AG08396 (cell line): Measurements from ENCODE around the gene DOK5.
A peak's percentile ranks its signal among the peaks of the same experiment; 100 is the strongest.

Source experiments
- DNase-seq: peaks from one replicate; pipeline ENCODE4 v3.0.0; 2012; ENCODE audit warnings: low spot score, mixed read lengths

Gene DOK5

DNA sequence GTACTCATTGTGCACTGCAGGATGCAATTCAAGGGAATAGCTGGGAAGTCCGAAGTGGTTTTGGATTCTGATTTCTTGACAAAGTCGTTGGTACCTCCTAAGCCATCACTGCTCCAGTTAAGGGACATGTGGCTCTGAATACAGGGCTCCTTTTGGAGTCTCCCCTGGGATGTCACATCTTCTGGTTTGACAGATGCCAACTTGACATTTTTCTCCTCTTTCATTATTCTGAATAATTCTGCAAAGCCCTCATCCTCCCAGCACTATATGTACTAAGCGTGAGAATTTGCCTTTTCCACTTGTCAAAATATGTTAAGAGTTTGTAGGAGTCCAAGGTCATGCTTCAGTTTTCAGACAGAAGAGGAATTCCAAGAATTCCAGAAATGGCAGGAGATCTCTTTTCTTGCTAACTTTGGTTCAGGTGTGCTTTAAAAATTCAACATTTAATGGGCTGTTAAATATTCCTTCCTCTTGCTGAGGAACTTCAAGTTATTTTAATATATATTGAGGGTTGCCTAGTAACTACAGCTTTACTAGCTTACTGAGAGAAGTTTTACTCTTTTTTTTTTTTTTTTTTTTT is 38.7 kb downstream of the DOK5 start:
- no peak for DNase-seq

DNA sequence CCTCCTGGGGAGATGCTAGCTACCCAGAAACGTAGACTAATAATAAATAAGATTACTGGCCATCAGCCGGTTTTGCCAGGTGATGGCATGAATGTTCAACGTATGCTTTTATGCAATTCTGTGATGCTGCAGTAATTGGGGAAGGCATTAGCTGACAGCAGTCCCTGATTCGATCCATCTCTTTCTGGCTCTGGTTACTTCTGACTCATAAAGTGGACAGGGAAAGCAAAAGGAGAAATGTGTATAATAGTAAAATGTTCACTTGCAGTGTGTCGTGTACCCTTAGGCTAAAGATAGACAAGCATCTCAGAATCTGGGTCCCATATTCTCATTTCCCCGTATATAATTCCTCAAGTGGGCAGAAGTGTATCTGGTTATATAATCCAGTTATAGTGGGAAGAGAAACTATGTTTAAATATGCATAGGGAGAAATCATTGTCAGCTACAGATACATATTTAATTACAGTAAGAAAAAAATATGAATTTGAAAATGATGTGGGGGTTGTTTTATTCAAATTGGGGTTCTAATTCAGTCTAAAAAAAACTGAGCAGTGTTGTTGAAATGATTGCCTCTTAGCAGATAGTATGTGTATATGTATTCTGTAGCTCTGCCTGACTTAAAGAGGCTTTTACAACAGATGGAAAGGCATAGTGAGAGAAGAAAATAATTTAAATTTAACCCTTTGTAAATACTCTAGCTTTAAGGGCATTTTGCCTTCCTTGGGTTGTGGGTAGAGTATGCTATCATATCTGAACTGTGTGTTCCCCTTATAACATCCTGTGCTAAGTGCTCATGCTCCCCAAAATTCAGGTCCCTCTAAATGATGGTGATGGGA is 40.6 kb downstream of the DOK5 start:
- DNase-seq: no peak

GRCh38 chr20:54517241-54517975 is 42.0 kb downstream of the DOK5 start:
- no peak for DNase-seq

DNA sequence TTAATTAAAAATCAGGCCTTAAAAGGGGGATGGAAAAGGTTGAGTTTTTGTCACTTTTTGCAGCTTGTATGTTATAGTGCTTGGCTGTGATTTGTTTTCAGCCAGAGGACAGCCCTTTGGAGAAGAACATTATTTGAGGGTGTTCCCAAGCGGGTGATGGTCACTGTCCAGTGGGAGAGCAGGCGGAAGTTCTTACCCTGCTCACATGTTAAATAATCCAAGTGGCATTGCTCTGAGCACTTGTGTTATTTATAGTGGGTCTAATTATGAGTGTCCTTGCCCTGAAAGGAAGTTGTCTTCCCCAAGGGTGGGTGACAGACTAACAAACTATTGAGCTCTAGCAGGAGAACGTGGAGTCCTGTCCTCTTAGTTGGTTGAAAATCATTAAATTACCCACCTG is 49.5 kb downstream of the DOK5 start:
- no peak for DNase-seq

GRCh38 chr20:54525916-54526590 is 50.7 kb downstream of the DOK5 start:
- no peak for DNase-seq

DNA sequence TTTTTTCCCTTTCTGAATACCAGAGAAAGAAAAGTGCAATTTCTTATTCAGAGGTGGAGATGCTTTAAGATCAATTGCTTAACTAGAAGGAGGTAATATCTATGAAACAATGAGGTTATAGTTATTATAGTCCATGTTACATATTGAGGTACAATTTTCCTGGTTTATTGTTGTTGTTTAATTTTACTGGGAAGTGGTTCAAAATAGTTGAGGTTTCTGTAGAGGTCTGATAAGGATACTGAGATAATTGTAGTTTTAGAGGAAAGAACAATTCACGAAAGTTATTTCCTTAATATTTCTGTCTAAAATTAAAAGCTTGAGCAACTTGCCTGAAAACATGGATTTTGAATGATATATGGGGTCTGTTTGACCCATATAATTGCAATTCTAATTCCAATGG is 51.4 kb downstream of the DOK5 start:
- DNase-seq: no peak

GRCh38 chr20:54532573-54532972 is 57.2 kb downstream of the DOK5 start:
- DNase-seq: no peak

DNA sequence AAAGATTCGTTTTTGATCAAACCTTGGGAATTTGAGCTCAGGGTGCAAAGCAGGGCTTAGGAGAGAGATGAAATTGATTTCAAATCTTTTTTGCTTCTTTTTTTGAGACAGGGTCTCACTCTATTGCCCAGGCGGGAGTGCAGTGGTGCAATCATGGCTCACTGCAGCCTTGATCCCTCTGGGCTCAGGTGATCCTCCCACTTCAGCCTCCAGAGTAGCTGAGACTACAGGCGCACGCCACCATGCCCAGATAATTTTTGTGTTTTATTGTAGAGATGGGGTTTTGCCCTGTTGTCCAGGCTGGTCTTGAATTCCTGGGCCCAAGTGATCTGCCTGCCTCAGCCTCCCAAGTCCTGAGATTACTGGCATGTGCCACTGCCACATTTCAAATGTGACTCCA is 58.7 kb downstream of the DOK5 start:
- DNase-seq: no peak

- DNase-seq: no peak
Measured at GRCh38 chr20:54535033-54535432, 59.6 kb downstream of the DOK5 start.

- no peak for DNase-seq
Measured at GRCh38 chr20:54535746-54536145, 60.4 kb downstream of the DOK5 start.

DNA sequence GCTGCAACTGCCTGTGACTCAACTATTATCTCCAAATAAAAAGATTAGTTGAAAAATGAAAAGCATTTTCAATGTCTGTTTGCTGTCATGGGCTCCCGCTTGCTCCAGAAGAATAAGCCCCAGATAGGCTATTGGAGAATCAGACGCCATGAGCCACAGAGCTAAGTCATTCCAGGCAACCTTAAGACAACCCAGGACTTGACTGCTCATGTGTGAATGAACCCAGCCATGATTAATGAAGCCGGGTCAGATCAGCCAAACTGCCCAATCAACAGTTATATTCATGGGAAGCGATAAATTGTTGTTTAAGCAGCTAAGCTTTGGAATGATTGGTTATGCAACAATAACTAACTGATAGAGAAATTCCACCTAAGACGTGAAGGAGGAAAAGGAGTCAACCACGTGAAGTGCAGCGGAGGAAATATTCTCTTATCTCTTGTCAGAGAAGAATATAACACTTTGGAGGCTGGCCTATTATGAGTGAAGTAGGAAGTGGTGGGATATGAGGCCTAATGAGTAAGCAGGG is 64.2 kb downstream of the DOK5 start:
- DNase-seq: no peak

DNA sequence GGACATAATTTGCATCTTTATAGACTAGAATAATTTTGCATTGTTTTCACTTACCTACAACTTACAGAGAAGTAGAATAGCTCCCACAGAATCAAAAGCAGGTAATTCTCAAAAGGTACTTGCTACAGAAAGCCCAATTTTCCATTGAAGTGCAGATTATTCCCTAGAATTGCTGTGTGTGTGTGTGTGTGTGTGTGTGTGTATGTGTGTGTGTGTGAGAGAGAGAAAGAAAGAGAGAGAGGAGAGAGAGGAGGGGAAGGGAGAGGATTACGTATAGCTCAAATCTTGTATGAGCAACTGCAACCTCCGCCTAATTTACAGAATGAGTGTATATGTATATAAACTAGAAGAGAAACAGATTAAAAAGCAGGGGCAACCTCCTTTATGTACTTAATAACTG is 68.0 kb downstream of the DOK5 start:
- no peak for DNase-seq

DNA sequence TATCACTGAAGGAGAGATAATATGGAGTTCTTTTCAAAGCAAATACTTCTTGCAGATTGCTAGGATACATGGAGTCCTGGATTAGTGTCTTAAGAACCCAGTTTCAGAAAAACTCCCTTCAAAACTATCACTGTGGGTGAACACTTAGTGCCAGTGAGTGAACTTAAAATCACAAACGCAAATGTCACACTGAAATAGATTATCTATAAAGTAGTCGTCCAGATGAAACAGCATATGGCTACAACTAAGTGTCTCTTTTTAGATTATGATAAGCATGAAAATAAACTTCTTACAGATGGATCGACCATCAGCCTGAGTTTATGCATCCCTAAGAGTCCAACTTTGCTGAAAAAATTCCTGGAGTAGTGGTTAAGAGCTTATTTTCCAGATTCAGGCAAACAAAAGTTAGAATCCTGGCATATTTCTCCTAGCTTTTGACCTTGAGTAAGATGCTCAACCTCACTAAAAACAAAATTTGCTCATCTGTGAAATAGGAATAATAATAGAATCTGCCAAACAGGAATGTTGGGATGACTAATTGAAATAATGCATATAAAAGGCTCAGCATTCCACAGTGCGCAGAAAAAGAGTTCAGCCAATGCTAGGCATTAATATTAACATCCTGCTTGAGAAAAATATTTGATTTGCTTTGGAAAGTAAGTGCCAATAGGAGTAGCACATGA is 70.4 kb downstream of the DOK5 start:
- no peak for DNase-seq

DNA sequence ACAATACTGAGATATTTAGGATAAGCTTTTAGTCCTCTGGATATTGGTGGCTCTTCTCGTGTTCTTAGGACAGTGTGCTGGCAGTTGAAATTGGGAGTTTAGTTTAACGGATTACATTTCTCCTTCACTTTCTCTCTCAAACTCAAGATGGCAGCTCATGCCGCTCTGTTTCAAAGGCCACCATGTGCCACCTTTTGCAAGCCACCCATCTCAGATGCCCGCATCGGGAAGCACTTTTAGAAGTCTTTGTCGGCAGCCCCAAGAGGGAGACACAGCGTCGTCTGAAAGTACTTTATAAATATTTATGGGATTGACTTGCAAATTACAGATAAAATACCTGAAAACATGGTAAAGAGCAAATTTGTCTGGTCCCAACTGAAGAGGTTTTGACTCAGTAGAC is 73.5 kb downstream of the DOK5 start:
- no peak for DNase-seq

- no peak for DNase-seq
Measured at GRCh38 chr20:54549658-54550326, 74.4 kb downstream of the DOK5 start.

DNA sequence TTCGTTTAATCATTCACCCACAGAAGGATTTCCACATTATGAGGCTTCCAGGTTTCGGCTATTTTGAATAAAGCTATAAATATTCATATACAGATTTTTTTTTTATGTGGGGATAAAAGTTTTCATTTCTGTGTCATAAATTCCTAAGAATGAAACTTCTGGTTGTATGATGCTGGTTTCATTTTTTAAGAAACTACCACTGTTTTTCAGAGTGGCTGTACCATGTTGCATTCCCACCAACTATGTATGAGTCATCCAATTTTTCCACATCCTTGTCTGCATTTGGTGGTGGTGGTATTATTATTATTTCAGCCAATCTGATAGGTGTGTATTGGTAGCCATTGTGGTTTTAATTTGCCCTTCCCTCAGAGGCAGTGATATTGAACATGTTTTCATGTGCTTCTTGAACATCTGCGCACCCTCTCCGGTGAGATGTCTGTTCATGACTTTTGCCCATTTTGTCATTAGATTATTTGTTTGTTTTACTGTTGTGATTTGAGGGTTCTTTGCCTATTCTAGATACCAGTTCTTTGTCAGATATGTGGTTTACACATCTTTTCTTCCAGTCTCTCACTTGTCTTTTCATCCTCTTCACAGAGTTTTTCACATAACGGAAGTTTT is 75.5 kb downstream of the DOK5 start:
- DNase-seq: no peak

DNA sequence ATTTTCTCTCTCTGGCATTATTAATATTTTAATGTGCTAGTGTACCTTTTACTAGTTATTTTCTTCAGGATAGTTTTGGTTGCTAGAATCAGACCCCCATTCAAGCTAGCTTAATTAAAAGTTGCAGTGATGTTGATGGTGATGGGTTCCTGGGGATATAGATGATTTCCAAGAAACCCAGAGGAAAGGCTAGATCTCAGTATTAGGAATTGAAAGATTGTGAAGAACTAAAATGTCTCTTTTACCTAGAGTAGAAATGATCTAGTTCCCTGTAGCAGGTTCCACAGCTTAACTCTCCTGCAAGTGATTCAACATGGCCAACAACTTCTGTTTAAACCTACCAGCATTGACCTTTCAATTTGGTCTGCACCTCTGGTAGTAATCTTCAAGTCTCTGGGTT is 78.6 kb downstream of the DOK5 start:
- DNase-seq: no peak

GRCh38 chr20:54555150-54555549 is 79.8 kb downstream of the DOK5 start:
- no peak for DNase-seq

DNA sequence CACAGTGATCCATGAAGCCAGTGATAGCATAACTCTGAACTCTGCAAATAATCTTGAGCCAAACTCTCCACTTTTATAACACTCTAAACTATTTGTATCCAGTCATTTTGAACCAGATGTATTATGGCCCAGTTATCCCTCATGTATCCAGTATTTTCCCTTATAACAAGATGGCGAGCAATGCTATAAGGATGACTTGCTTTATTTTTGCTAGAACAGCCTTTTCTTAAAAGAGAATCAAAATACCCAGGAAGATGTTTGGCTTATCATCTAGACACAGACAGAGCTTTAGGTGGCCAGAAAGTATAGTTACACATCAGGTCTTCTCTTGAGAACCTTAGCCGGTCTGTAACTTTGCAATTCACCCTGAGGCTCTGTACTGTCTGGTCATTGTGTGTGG is 81.0 kb downstream of the DOK5 start:
- no peak for DNase-seq

DNA sequence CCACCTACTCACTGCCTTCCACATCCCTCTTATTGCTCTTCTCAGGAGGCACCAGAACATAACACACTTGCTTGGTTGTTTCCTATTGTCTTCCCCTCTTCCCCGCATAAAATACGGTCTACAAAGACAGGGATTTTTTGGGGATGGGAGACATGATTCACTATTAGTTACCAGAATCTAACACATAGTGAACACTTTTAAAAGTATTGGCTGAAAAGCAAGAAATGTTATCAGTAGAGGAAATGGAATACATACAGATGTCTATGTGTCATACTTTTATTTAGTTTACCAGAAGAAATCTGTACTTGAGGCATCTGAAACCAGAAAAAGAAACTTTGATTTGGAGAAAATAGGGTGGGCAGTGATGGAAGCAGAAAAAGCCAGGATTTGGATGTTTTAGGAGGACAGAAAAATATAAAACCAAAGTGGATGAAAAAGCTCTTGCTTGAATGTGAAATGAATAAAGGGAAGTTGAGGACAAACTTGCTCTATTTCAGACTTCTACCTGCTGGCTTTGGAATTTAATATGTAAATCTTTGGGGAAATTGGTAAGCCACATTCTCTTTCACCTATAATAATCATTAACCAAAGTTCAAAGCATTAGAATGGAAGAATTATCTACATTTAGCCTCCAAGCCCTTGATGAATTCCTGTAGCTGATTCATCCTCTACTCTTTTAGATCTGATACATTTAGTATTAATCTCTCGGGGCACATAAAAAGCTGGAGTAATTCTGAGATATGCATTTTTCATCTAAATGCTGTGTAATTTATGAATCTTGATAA is 82.6 kb downstream of the DOK5 start:
- DNase-seq: peak; percentile 8
